PFSK-1 (cell line): ENCODE results near the gene TPGS1.

Experiments used
- FOXP2 ChIP-seq: optimal IDR thresholded peaks from 2 replicates; pipeline ENCODE3; 2011; ENCODE audit warnings: borderline replicate concordance, control low read depth, inconsistent platforms; ENCODE audit not compliant: insufficient read depth; ENCODE audit errors: extremely low read length, extremely low read depth
- POLR2AphosphoS5 ChIP-seq: IDR thresholded peaks from 2 replicates; pipeline ENCODE4 v1.6.1; 2012; ENCODE audit warnings: low read depth, mild to moderate bottlenecking, control low read depth, low read length, moderate library complexity
- REST ChIP-seq, 2 experiments: IDR thresholded peaks; 2 replicates each; pipeline versions ENCODE4 v1.6.1 to v1.8.0; 2011 to 2012; ENCODE audit warnings: low read depth in 2 of 2, low read length in 2 of 2, control low read depth in 1 of 2, inconsistent platforms in 1 of 2, mild to moderate bottlenecking in 1 of 2, moderate library complexity in 1 of 2; ENCODE audit not compliant: insufficient read depth in 1 of 2
- SIN3A ChIP-seq: IDR thresholded peaks from 2 replicates; pipeline ENCODE4 v1.6.1; 2012; ENCODE audit warnings: mild to moderate bottlenecking, low read length, moderate library complexity, borderline replicate concordance; ENCODE audit not compliant: insufficient read depth
- TAF1 ChIP-seq: IDR thresholded peaks from 2 replicates; pipeline ENCODE4 v1.6.1; 2012; ENCODE audit warnings: low read length, control low read depth, borderline replicate concordance; ENCODE audit not compliant: insufficient read depth

GRCh38 chr19:460877-461720 is 46.2 kb upstream of the TPGS1 start, which contains the start of gene SHC2:
- TF ChIP-seq POLR2AphosphoS5 (no peak), SIN3A (no peak), REST (IDR thresholded peaks at IDR 0.05; ENCODE audit: insufficient read depth in 1 of 2, low read depth in 2 of 2, low read length in 2 of 2) (no peak), TAF1 (no peak), FOXP2 (peak; percentile 1)
